HEK293 (cell line): ENCODE measurements around the gene CHMP5.

Experiments
- CTCF ChIA-PET: fragments of 350-600 bp; formaldehyde crosslinking; extraction: SDS; loops from one replicate; lab custom pipeline; 2021; ENCODE audit warnings: antibody characterized with exemption; lab: Yijun Ruan, JAX
- POLR2A ChIA-PET: fragments of 300-600 bp; formaldehyde crosslinking; extraction: SDS; loops from one replicate; lab custom pipeline; 2020; ENCODE audit warnings: antibody characterized with exemption, inconsistent platforms; lab: Yijun Ruan, JAX
- H3K27ac ChIP-seq: fragments of 200-500 bp; sonication (Bioruptor generic); 2 replicates; pipeline ENCODE4 v1.5.1; 2014; ENCODE audit warnings: low read depth, low read length, control low read depth, inconsistent platforms; ENCODE audit errors: extremely low read depth
- H3K36me3 ChIP-seq, 2 experiments: fragments of 200-500 bp in 1 of 2; sonication (Bioruptor generic) in 1 of 2; 1 replicate in 1 of 2; 2 replicates in 1 of 2; pipeline ENCODE4 v1.5.1; 2014 to 2017; ENCODE audit warnings: inconsistent platforms in 2 of 2, low read length in 2 of 2; ENCODE audit not compliant: control insufficient read depth in 2 of 2, insufficient read depth in 1 of 2
- H3K4me1 ChIP-seq: fragments of 200-500 bp; sonication (Bioruptor generic); 2 replicates; pipeline ENCODE4 v1.5.1; 2014; ENCODE audit warnings: mild to moderate bottlenecking, low read length, inconsistent platforms; ENCODE audit not compliant: control insufficient read depth, insufficient read depth
- H3K4me3 ChIP-seq: 2 replicates; pipeline ENCODE4 v1.5.1; 2011; ENCODE audit warnings: low read depth, mild to moderate bottlenecking, control low read depth, low read length, moderate library complexity
- H3K9me3 ChIP-seq: fragments of 200-500 bp; sonication (Bioruptor generic); 2 replicates; pipeline ENCODE4 v1.5.1; 2014; ENCODE audit warnings: low read depth, low read length, inconsistent platforms; ENCODE audit not compliant: control insufficient read depth, insufficient read depth
- ATF2 ChIP-seq: fragments of 450-650 bp; formaldehyde crosslinking; IDR thresholded peaks from 2 replicates; pipeline ENCODE4 v1.5.1; 2016; ENCODE audit warnings: missing biosample characterization, missing genetic modification characterization, low read depth
- BCL11A ChIP-seq: fragments of 450-650 bp; formaldehyde crosslinking; IDR thresholded peaks from 2 replicates; pipeline ENCODE4 v1.5.1; 2016; ENCODE audit warnings: low read depth, missing biosample characterization, missing genetic modification characterization
- GLIS1 ChIP-seq: fragments of 450-650 bp; formaldehyde crosslinking; IDR thresholded peaks from 2 replicates; pipeline ENCODE4 v1.5.1; 2016; ENCODE audit warnings: missing biosample characterization, missing genetic modification characterization
- HOXC10 ChIP-seq: sonication (generic); formaldehyde crosslinking; IDR thresholded peaks from 2 replicates; pipeline ENCODE4 v1.8.1; 2023; ENCODE audit warnings: mild to moderate bottlenecking, missing genetic modification reagents
- KLF16 ChIP-seq: fragments of 450-650 bp; formaldehyde crosslinking; IDR thresholded peaks from 2 replicates; pipeline ENCODE4 v1.5.1; 2017; ENCODE audit warnings: missing biosample characterization, missing genetic modification characterization
- SETDB1 ChIP-seq: IDR thresholded peaks from one replicate; pipeline ENCODE4 v1.6.1; 2017; ENCODE audit warnings: mild to moderate bottlenecking, low read length, moderate library complexity, mixed read lengths; ENCODE audit not compliant: insufficient read length
- YY1 ChIP-seq: fragments of 450-650 bp; formaldehyde crosslinking; IDR thresholded peaks from 2 replicates; pipeline ENCODE4 v1.5.1; 2018; ENCODE audit warnings: missing biosample characterization, missing genetic modification characterization
- ZBTB10 ChIP-seq: fragments of 450-650 bp; formaldehyde crosslinking; IDR thresholded peaks from 2 replicates; pipeline ENCODE4 v1.5.1; 2016; ENCODE audit warnings: missing biosample characterization, missing genetic modification characterization
- ZBTB26 ChIP-seq: fragments of 450-650 bp; formaldehyde crosslinking; optimal IDR thresholded peaks from 2 replicates; pipeline ENCODE3; 2016; ENCODE audit warnings: missing biosample characterization, mild to moderate bottlenecking, missing genetic modification characterization
- ZFP37 ChIP-seq: fragments of 450-650 bp; formaldehyde crosslinking; IDR thresholded peaks from 2 replicates; pipeline ENCODE4 v1.5.1; 2016; ENCODE audit warnings: missing biosample characterization, missing genetic modification characterization
- ZNF112 ChIP-seq: fragments of 450-650 bp; formaldehyde crosslinking; IDR thresholded peaks from 2 replicates; pipeline ENCODE4 v1.5.0; 2017; ENCODE audit warnings: missing biosample characterization, missing genetic modification characterization
- ZNF175 ChIP-seq: fragments of 450-650 bp; formaldehyde crosslinking; IDR thresholded peaks from 2 replicates; pipeline ENCODE4 v1.5.1; 2016; ENCODE audit warnings: missing biosample characterization, missing genetic modification characterization
- ZNF37A ChIP-seq: fragments of 450-650 bp; IDR thresholded peaks from 2 replicates; pipeline ENCODE4 v1.5.1; 2018; ENCODE audit warnings: missing biosample characterization, missing genetic modification characterization
- ZNF518A ChIP-seq: fragments of 450-650 bp; formaldehyde crosslinking; conservative IDR thresholded peaks from 2 replicates; pipeline ENCODE4 v1.5.1; 2016; ENCODE audit warnings: low read depth, missing biosample characterization, missing genetic modification characterization
- ZNF521 ChIP-seq: fragments of 450-650 bp; formaldehyde crosslinking; IDR thresholded peaks from 2 replicates; pipeline ENCODE4 v1.5.1; 2017; ENCODE audit warnings: missing biosample characterization, mild to moderate bottlenecking, missing genetic modification characterization
- ZNF544 ChIP-seq: fragments of 450-650 bp; formaldehyde crosslinking; IDR thresholded peaks from 2 replicates; pipeline ENCODE4 v1.5.0; 2017; ENCODE audit warnings: missing biosample characterization, missing genetic modification characterization
- ZNF626 ChIP-seq: fragments of 450-650 bp; sonication (Bioruptor Pico); formaldehyde crosslinking; IDR thresholded peaks from 2 replicates; pipeline ENCODE4 v1.5.1; 2018; ENCODE audit warnings: missing biosample characterization, missing genetic modification characterization, inconsistent platforms
- ZNF660 ChIP-seq: fragments of 450-650 bp; IDR thresholded peaks from 2 replicates; pipeline ENCODE4 v1.5.1; 2018; ENCODE audit warnings: missing biosample characterization, mild to moderate bottlenecking, missing genetic modification characterization
- ZNF777 ChIP-seq: fragments of 450-650 bp; formaldehyde crosslinking; IDR thresholded peaks from 2 replicates; pipeline ENCODE4 v1.5.1; 2017; ENCODE audit warnings: missing biosample characterization, missing genetic modification characterization, borderline replicate concordance
- ZNF791 ChIP-seq: fragments of 450-650 bp; formaldehyde crosslinking; IDR thresholded peaks from 2 replicates; pipeline ENCODE4 v1.5.1; 2016; ENCODE audit warnings: missing biosample characterization, missing genetic modification characterization

The CHMP5 gene

GRCh38 chr9:33245341-33245740 lies 19.5 kb upstream of the CHMP5 start (continued):
- TF ChIP-seq ZNF518A (tag by site-specific recombination) (no peak), ZNF626 (no peak), ZNF777 (tag by site-specific recombination) (no peak), ATF2 (tag by site-specific recombination) (no peak), ZNF791 (tag by site-specific recombination) (no peak)

GRCh38 chr9:33246269-33246860 lies 18.5 kb upstream of the CHMP5 start:
- ChIA-PET POLR2A (no interaction called here), CTCF (interaction anchor here (0.6 to 0.8 kb wide), 3 partner anchors 12 to 74 kb away, joined by 3 to 5 read pairs (median 4); no protein-coding TSS in a partner anchor)
- no peak overlapping the region for H3K4me3 ChIP-seq
- H3K36me3 ChIP-seq = peaks cover 0 to 27% of the 10 kb centered on the region in 2 experiments; a peak in 2 of 3 replicates
- no peak overlapping the region for H3K27ac ChIP-seq
- no peaks in the 10 kb centered on the region for H3K4me1 ChIP-seq
- no peak for TF ChIP-seq ZFP37 (tag by site-specific recombination)
- no peak for TF ChIP-seq ZBTB26 (tag by site-specific recombination)
- TF ChIP-seq KLF16 (tag by site-specific recombination) = no peak
- TF ChIP-seq ZNF112 (tag by site-specific recombination) = no peak
- TF ChIP-seq ZNF521 = no peak
- no peak for TF ChIP-seq ZNF660 (tag by site-specific recombination)
- no peak for TF ChIP-seq ZNF37A (tag by site-specific recombination)
- TF ChIP-seq YY1 (tag by site-specific recombination) = no peak
- no peak for TF ChIP-seq ZBTB10 (tag by site-specific recombination)
- TF ChIP-seq ZNF544 (tag by site-specific recombination) = no peak
- TF ChIP-seq GLIS1 (tag by site-specific recombination) = no peak
- TF ChIP-seq BCL11A (tag by site-specific recombination) = no peak
- TF ChIP-seq HOXC10 (CRISPR knock-in tag) = no peak
- no peak for TF ChIP-seq ZNF175 (tag by site-specific recombination)
- TF ChIP-seq SETDB1 = no peak
- TF ChIP-seq, all 188 proteins: peak for 0
- H3K9me3 ChIP-seq = no peaks in the 10 kb centered on the region
